HuH-7.5 (cell line): ENCODE data around the gene SYTL3.
"Not testable (repeated sequence)": the region's sequence is repeated elsewhere in the genome, so short reads cannot be mapped to it uniquely, and the experiment has no call there.

Experiments used
- DNase-seq: peaks from one replicate; pipeline ENCODE4 v3.0.0; 2011; ENCODE audit warnings: low spot score

SYTL3 gene

GRCh38 chr6:158621694-158622544 is 27.9 kb upstream of the SYTL3 start:
- no peak for DNase-seq

- no peak for DNase-seq
These were observed 27.2 kb upstream of the SYTL3 start for GRCh38 chr6:158622545-158623190.

- no peak for DNase-seq
These were observed 24.9 kb upstream of the SYTL3 start for GRCh38 chr6:158624684-158625682.

- DNase-seq: no peak
These were observed 24.0 kb upstream of the SYTL3 start for GRCh38 chr6:158625881-158626305.

GRCh38 chr6:158626360-158627167 is 23.3 kb upstream of the SYTL3 start:
- no peak for DNase-seq

- DNase-seq: no peak
These were observed 22.5 kb upstream of the SYTL3 start for GRCh38 chr6:158627168-158627939.

- DNase-seq: no peak
These were observed 22.0 kb upstream of the SYTL3 start for GRCh38 chr6:158627940-158628211.

- no peak for DNase-seq
These were observed 21.3 kb upstream of the SYTL3 start for GRCh38 chr6:158628542-158628941.

GRCh38 chr6:158629367-158630221 is 20.3 kb upstream of the SYTL3 start:
- peak; percentile 45 for DNase-seq

- no peak for DNase-seq
These were observed 18.8 kb upstream of the SYTL3 start for GRCh38 chr6:158630938-158631616.

- no peak for DNase-seq
These were observed 17.9 kb upstream of the SYTL3 start for GRCh38 chr6:158631678-158632537.

GRCh38 chr6:158632538-158633119 is 17.2 kb upstream of the SYTL3 start:
- DNase-seq: not testable (repeated sequence)

- no peak for DNase-seq
These were observed 16.7 kb upstream of the SYTL3 start for GRCh38 chr6:158633127-158633526.

GRCh38 chr6:158634695-158635426 is 15.0 kb upstream of the SYTL3 start:
- DNase-seq: no peak

GRCh38 chr6:158635427-158636073 is 14.3 kb upstream of the SYTL3 start:
- DNase-seq: no peak

- no peak for DNase-seq
These were observed 13.1 kb upstream of the SYTL3 start for GRCh38 chr6:158636778-158637177.
